ENCODE data around the gene ME3.

DNA sequence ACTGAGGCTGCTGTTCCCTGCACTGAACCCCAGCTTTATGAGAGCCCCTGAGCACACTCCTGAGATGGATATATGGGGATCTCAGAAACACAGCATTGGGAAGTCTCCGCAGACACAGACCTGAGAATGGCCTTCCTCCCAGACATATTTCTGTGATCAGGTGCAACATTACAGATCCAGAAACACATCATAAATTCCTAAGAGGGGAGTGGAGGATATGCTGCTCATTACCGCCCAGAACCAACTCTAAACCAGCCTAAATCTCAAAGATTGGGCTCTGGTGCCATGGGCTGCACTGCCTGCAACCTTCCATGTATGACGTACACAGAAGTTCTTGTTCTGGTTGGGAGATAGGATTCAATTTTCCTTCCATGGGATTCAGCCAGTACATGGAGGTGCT, 102.0 kb downstream of the ME3 start:
- TF ChIP-seq ZNF232 (CRISPR knock-in tag; IDR thresholded peaks at IDR 0.05) (no peak), CREB1 (CRISPR knock-in tag; IDR thresholded peaks at IDR 0.05) (no peak), ATF1 (CRISPR knock-in tag; IDR thresholded peaks at IDR 0.05) (no peak), JUN (CRISPR knock-in tag; IDR thresholded peaks at IDR 0.05) (no peak), ZNF138 (CRISPR knock-in tag; conservative IDR thresholded peaks at IDR 0.05) (no peak), GRHL2 (CRISPR knock-in tag; IDR thresholded peaks at IDR 0.05; ENCODE audit: insufficient replicate concordance, severe bottlenecking) (no peak), SMAD3 (CRISPR knock-in tag; IDR thresholded peaks at IDR 0.05; ENCODE audit: borderline replicate concordance) (no peak)
- TF ChIP-seq, protein P1, sequence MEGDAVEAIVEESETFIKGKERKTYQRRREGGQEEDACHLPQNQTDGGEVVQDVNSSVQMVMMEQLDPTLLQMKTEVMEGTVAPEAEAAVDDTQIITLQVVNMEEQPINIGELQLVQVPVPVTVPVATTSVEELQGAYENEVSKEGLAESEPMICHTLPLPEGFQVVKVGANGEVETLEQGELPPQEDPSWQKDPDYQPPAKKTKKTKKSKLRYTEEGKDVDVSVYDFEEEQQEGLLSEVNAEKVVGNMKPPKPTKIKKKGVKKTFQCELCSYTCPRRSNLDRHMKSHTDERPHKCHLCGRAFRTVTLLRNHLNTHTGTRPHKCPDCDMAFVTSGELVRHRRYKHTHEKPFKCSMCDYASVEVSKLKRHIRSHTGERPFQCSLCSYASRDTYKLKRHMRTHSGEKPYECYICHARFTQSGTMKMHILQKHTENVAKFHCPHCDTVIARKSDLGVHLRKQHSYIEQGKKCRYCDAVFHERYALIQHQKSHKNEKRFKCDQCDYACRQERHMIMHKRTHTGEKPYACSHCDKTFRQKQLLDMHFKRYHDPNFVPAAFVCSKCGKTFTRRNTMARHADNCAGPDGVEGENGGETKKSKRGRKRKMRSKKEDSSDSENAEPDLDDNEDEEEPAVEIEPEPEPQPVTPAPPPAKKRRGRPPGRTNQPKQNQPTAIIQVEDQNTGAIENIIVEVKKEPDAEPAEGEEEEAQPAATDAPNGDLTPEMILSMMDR (IDR thresholded peaks at IDR 0.05) = no peak
- TF ChIP-seq, protein P2, sequence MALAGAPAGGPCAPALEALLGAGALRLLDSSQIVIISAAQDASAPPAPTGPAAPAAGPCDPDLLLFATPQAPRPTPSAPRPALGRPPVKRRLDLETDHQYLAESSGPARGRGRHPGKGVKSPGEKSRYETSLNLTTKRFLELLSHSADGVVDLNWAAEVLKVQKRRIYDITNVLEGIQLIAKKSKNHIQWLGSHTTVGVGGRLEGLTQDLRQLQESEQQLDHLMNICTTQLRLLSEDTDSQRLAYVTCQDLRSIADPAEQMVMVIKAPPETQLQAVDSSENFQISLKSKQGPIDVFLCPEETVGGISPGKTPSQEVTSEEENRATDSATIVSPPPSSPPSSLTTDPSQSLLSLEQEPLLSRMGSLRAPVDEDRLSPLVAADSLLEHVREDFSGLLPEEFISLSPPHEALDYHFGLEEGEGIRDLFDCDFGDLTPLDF (CRISPR knock-in tag; IDR thresholded peaks at IDR 0.05) = no peak
- TF ChIP-seq, protein P3, sequence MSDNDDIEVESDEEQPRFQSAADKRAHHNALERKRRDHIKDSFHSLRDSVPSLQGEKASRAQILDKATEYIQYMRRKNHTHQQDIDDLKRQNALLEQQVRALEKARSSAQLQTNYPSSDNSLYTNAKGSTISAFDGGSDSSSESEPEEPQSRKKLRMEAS (CRISPR knock-in tag; IDR thresholded peaks at IDR 0.05) = no peak
- TF ChIP-seq, protein P4, sequence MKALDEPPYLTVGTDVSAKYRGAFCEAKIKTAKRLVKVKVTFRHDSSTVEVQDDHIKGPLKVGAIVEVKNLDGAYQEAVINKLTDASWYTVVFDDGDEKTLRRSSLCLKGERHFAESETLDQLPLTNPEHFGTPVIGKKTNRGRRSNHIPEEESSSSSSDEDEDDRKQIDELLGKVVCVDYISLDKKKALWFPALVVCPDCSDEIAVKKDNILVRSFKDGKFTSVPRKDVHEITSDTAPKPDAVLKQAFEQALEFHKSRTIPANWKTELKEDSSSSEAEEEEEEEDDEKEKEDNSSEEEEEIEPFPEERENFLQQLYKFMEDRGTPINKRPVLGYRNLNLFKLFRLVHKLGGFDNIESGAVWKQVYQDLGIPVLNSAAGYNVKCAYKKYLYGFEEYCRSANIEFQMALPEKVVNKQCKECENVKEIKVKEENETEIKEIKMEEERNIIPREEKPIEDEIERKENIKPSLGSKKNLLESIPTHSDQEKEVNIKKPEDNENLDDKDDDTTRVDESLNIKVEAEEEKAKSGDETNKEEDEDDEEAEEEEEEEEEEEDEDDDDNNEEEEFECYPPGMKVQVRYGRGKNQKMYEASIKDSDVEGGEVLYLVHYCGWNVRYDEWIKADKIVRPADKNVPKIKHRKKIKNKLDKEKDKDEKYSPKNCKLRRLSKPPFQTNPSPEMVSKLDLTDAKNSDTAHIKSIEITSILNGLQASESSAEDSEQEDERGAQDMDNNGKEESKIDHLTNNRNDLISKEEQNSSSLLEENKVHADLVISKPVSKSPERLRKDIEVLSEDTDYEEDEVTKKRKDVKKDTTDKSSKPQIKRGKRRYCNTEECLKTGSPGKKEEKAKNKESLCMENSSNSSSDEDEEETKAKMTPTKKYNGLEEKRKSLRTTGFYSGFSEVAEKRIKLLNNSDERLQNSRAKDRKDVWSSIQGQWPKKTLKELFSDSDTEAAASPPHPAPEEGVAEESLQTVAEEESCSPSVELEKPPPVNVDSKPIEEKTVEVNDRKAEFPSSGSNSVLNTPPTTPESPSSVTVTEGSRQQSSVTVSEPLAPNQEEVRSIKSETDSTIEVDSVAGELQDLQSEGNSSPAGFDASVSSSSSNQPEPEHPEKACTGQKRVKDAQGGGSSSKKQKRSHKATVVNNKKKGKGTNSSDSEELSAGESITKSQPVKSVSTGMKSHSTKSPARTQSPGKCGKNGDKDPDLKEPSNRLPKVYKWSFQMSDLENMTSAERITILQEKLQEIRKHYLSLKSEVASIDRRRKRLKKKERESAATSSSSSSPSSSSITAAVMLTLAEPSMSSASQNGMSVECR (CRISPR knock-in tag; IDR thresholded peaks at IDR 0.05; ENCODE audit: borderline replicate concordance) = no peak
- TF ChIP-seq, protein P5, sequence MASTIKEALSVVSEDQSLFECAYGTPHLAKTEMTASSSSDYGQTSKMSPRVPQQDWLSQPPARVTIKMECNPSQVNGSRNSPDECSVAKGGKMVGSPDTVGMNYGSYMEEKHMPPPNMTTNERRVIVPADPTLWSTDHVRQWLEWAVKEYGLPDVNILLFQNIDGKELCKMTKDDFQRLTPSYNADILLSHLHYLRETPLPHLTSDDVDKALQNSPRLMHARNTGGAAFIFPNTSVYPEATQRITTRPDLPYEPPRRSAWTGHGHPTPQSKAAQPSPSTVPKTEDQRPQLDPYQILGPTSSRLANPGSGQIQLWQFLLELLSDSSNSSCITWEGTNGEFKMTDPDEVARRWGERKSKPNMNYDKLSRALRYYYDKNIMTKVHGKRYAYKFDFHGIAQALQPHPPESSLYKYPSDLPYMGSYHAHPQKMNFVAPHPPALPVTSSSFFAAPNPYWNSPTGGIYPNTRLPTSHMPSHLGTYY (CRISPR knock-in tag; IDR thresholded peaks at IDR 0.05) = no peak
- TF ChIP-seq, protein P6, sequence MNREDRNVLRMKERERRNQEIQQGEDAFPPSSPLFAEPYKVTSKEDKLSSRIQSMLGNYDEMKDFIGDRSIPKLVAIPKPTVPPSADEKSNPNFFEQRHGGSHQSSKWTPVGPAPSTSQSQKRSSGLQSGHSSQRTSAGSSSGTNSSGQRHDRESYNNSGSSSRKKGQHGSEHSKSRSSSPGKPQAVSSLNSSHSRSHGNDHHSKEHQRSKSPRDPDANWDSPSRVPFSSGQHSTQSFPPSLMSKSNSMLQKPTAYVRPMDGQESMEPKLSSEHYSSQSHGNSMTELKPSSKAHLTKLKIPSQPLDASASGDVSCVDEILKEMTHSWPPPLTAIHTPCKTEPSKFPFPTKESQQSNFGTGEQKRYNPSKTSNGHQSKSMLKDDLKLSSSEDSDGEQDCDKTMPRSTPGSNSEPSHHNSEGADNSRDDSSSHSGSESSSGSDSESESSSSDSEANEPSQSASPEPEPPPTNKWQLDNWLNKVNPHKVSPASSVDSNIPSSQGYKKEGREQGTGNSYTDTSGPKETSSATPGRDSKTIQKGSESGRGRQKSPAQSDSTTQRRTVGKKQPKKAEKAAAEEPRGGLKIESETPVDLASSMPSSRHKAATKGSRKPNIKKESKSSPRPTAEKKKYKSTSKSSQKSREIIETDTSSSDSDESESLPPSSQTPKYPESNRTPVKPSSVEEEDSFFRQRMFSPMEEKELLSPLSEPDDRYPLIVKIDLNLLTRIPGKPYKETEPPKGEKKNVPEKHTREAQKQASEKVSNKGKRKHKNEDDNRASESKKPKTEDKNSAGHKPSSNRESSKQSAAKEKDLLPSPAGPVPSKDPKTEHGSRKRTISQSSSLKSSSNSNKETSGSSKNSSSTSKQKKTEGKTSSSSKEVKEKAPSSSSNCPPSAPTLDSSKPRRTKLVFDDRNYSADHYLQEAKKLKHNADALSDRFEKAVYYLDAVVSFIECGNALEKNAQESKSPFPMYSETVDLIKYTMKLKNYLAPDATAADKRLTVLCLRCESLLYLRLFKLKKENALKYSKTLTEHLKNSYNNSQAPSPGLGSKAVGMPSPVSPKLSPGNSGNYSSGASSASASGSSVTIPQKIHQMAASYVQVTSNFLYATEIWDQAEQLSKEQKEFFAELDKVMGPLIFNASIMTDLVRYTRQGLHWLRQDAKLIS (CRISPR knock-in tag; IDR thresholded peaks at IDR 0.05; ENCODE audit: borderline replicate concordance) = no peak
